Central memory CD8-positive, alpha-beta T cell (primary cell): ENCODE data around the gene GIMAP8.

ENCODE experiments used
- ATAC-seq: fragments of 150-1000 bp; cut with Tn5 transposase; replicated peaks from 2 replicates; pipeline ENCODE4 v1.10.0; 2022; ENCODE audit warnings: mild to moderate bottlenecking, moderate FRiP score, moderate number of reproducible peaks; ENCODE audit not compliant: poor library complexity, severe bottlenecking; ENCODE audit errors: extremely low read depth
- DNase-seq, 2 donors: peaks; one replicate each; pipeline ENCODE4 v3.0.0; 2021; ENCODE audit warnings: low spot score in 2 of 2
- H3K27ac Mint-ChIP-seq: one replicate; pipeline ENCODE4 v1.8.0; 2022; ENCODE audit warnings: low read depth, mild to moderate bottlenecking, moderate library complexity, mixed read lengths
- H3K27me3 Mint-ChIP-seq: one replicate; pipeline ENCODE4 v1.8.0; 2022; ENCODE audit warnings: mixed read lengths
- H3K36me3 Mint-ChIP-seq: one replicate; pipeline ENCODE4 v1.8.0; 2022; ENCODE audit warnings: mild to moderate bottlenecking, moderate library complexity, mixed read lengths; ENCODE audit not compliant: insufficient read depth
- H3K4me1 Mint-ChIP-seq: one replicate; pipeline ENCODE4 v1.8.0; 2022; ENCODE audit warnings: mixed read lengths
- H3K4me3 Mint-ChIP-seq: one replicate; pipeline ENCODE4 v1.8.0; 2022; ENCODE audit warnings: mild to moderate bottlenecking, moderate library complexity, mixed read lengths
- H3K9me3 Mint-ChIP-seq: one replicate; pipeline ENCODE4 v1.8.0; 2022; ENCODE audit warnings: mixed read lengths

GIMAP8 gene

GRCh38 chr7:150406567-150407421, 43.6 kb upstream of the GIMAP8 start:
- H3K27me3 Mint-ChIP-seq, result no peaks in the 10 kb centered on the region
- peak overlapping the region; percentile 96 for H3K4me3 Mint-ChIP-seq
- peak overlapping the region; percentile 92 for H3K27ac Mint-ChIP-seq
- peaks cover 19% of the 10 kb centered on the region for H3K36me3 Mint-ChIP-seq
- H3K4me1 Mint-ChIP-seq, result peaks cover 35% of the 10 kb centered on the region
- DNase-seq (no peak), ATAC-seq (peak; percentile 58)
- no peaks in the 10 kb centered on the region for H3K9me3 Mint-ChIP-seq

GRCh38 chr7:150407588-150408392, 42.6 kb upstream of the GIMAP8 start:
- no peak overlapping the region for H3K4me3 Mint-ChIP-seq
- peaks cover 38% of the 10 kb centered on the region for H3K4me1 Mint-ChIP-seq
- ATAC-seq (no peak), DNase-seq (no peak)
- no peaks in the 10 kb centered on the region for H3K9me3 Mint-ChIP-seq
- H3K27me3 Mint-ChIP-seq, result no peaks in the 10 kb centered on the region
- peak overlapping the region; percentile 92 for H3K27ac Mint-ChIP-seq
- peaks cover 18% of the 10 kb centered on the region for H3K36me3 Mint-ChIP-seq

GRCh38 chr7:150408393-150409299, 41.8 kb upstream of the GIMAP8 start:
- DNase-seq (no peak), ATAC-seq (no peak)
- H3K27me3 Mint-ChIP-seq, result no peaks in the 10 kb centered on the region
- peak overlapping the region; percentile 86 for H3K27ac Mint-ChIP-seq
- H3K4me3 Mint-ChIP-seq, result peak overlapping the region; percentile 46
- H3K9me3 Mint-ChIP-seq, result no peaks in the 10 kb centered on the region
- H3K4me1 Mint-ChIP-seq, result peaks cover 43% of the 10 kb centered on the region
- peaks cover 18% of the 10 kb centered on the region for H3K36me3 Mint-ChIP-seq

- H3K27ac Mint-ChIP-seq, result peak overlapping the region; percentile 86
- no peak overlapping the region for H3K4me3 Mint-ChIP-seq
- peaks cover 18% of the 10 kb centered on the region for H3K36me3 Mint-ChIP-seq
- DNase-seq (no peak), ATAC-seq (no peak)
- no peaks in the 10 kb centered on the region for H3K9me3 Mint-ChIP-seq
- H3K4me1 Mint-ChIP-seq, result peaks cover 36% of the 10 kb centered on the region
- no peaks in the 10 kb centered on the region for H3K27me3 Mint-ChIP-seq
These were observed 41.0 kb upstream of the GIMAP8 start for GRCh38 chr7:150409300-150410030.

GRCh38 chr7:150410131-150410530, 40.3 kb upstream of the GIMAP8 start:
- Mint-ChIP-seq H3K4me1 (peaks cover 32% of the 10 kb centered on the region), H3K27ac (no peak overlapping the region), H3K36me3 (peaks cover 17% of the 10 kb centered on the region), H3K4me3 (no peak overlapping the region), H3K9me3 (no peaks in the 10 kb centered on the region), H3K27me3 (no peaks in the 10 kb centered on the region)
- ATAC-seq (no peak), DNase-seq (no peak)

GRCh38 chr7:150410680-150411346, 39.6 kb upstream of the GIMAP8 start:
- no peak for DNase-seq
- Mint-ChIP-seq H3K27me3 (no peaks in the 10 kb centered on the region), H3K36me3 (peaks cover 15% of the 10 kb centered on the region), H3K9me3 (no peaks in the 10 kb centered on the region), H3K4me1 (peaks cover 28% of the 10 kb centered on the region), H3K27ac (no peak overlapping the region), H3K4me3 (no peak overlapping the region)
- no peak for ATAC-seq

GRCh38 chr7:150411606-150412005, 38.8 kb upstream of the GIMAP8 start:
- H3K27ac Mint-ChIP-seq, result no peak overlapping the region
- no peak overlapping the region for H3K4me3 Mint-ChIP-seq
- DNase-seq, result no peak
- peaks cover 10% of the 10 kb centered on the region for H3K36me3 Mint-ChIP-seq
- no peaks in the 10 kb centered on the region for H3K27me3 Mint-ChIP-seq
- no peaks in the 10 kb centered on the region for H3K9me3 Mint-ChIP-seq
- peaks cover 20% of the 10 kb centered on the region for H3K4me1 Mint-ChIP-seq
- ATAC-seq, result no peak

- no peaks in the 10 kb centered on the region for H3K9me3 Mint-ChIP-seq
- H3K4me3 Mint-ChIP-seq, result no peak overlapping the region
- no peak overlapping the region for H3K27ac Mint-ChIP-seq
- ATAC-seq (no peak), DNase-seq (no peak)
- no peaks in the 10 kb centered on the region for H3K27me3 Mint-ChIP-seq
- H3K36me3 Mint-ChIP-seq, result peaks cover 9% of the 10 kb centered on the region
- H3K4me1 Mint-ChIP-seq, result peaks cover 17% of the 10 kb centered on the region
These were observed 38.4 kb upstream of the GIMAP8 start for GRCh38 chr7:150412016-150412415.

- Mint-ChIP-seq H3K27me3 (no peaks in the 10 kb centered on the region), H3K36me3 (peaks cover 7% of the 10 kb centered on the region), H3K4me3 (no peak overlapping the region), H3K4me1 (peaks cover 13% of the 10 kb centered on the region), H3K27ac (peak overlapping the region; percentile 33), H3K9me3 (no peaks in the 10 kb centered on the region)
- DNase-seq (no peak), ATAC-seq (no peak)
These were observed 37.6 kb upstream of the GIMAP8 start for GRCh38 chr7:150412518-150413488.

- H3K27ac Mint-ChIP-seq, result peak overlapping the region; percentile 33
These were observed 36.8 kb upstream of the GIMAP8 start for GRCh38 chr7:150413640-150414081.

More at GRCh38 chr7:150413640-150414081, 36.8 kb upstream of the GIMAP8 start:
- Mint-ChIP-seq H3K4me3 (no peak overlapping the region), H3K36me3 (peaks cover 7% of the 10 kb centered on the region), H3K4me1 (peaks cover 11% of the 10 kb centered on the region), H3K9me3 (no peaks in the 10 kb centered on the region), H3K27me3 (no peaks in the 10 kb centered on the region)
- ATAC-seq (no peak), DNase-seq (no peak)
